B cell (primary cell): ENCODE measurements around the gene PNPLA6. TPM values are rescaled to one million over a fixed set of nuclear protein-coding genes. Genes with fewer than 3 reads are reported as not detected.
A peak's percentile ranks its signal among the peaks of the same experiment; 100 is the strongest.

Experiments used
- ATAC-seq: fragments of 200-7000 bp; cut with Tn5 transposase; one replicate; pipeline ENCODE4 v1.10.0; 2021; ENCODE audit warnings: low read depth, mild to moderate bottlenecking, moderate number of reproducible peaks, moderate library complexity
- CTCF ChIA-PET: fragments of 350-600 bp; sonication (Branson Sonifier 250); formaldehyde crosslinking; loops from one replicate; lab custom pipeline; 2021; ENCODE audit warnings: antibody characterized with exemption, inconsistent platforms; lab: Charles Lee
- POLR2A ChIA-PET: fragments of 350-600 bp; sonication (Branson Sonifier 250); formaldehyde crosslinking; loops from one replicate; lab custom pipeline; 2021; ENCODE audit warnings: antibody characterized with exemption; lab: Charles Lee
- DNase-seq: peaks from one replicate; pipeline ENCODE4 v3.0.0; 2013
- H2AFZ ChIP-seq: 2 replicates; pipeline ENCODE4 v1.6.1; 2012; ENCODE audit warnings: mild to moderate bottlenecking, low read depth, low read length; ENCODE audit not compliant: insufficient read depth, poor library complexity, severe bottlenecking
- H3K27ac ChIP-seq, 2 donors: 1 replicate in 1 of 2; 2 replicates in 1 of 2; pipeline ENCODE4 v1.5.1; 2012 to 2013; ENCODE audit warnings: low read length in 2 of 2, mild to moderate bottlenecking in 2 of 2, moderate library complexity in 1 of 2
- H3K27me3 ChIP-seq, 4 experiments: fragments of 200-600 bp in 1 of 4; sonication (generic) in 1 of 4; replicated peaks in 1 of 4; 1 replicate in 2 of 4; 2 replicates in 2 of 4; pipeline versions ENCODE4 v1.6.1 to v1.7.0; 2013 to 2016; ENCODE audit warnings: low read length in 3 of 4, mild to moderate bottlenecking in 2 of 4, mixed read lengths in 1 of 4, moderate library complexity in 1 of 4; ENCODE audit not compliant: insufficient read depth in 4 of 4, control insufficient read depth in 3 of 4; ENCODE audit errors: control extremely low read depth in 1 of 4
- H3K36me3 ChIP-seq, 2 experiments: replicated peaks in 1 of 2; 1 replicate in 1 of 2; 2 replicates in 1 of 2; pipeline versions ENCODE4 v1.6.1 to v1.7.1; 2013; ENCODE audit warnings: low read length in 1 of 2; ENCODE audit not compliant: insufficient read depth in 2 of 2, control insufficient read depth in 1 of 2; ENCODE audit errors: control extremely low read depth in 1 of 2, extremely low read depth in 1 of 2
- H3K4me1 ChIP-seq, 2 donors: fragments of 200-600 bp in 1 of 2; sonication (generic) in 1 of 2; 1 replicate in 1 of 2; 2 replicates in 1 of 2; pipeline versions ENCODE4 v1.5.1 to v1.6.1; 2013 to 2017; ENCODE audit warnings: low read length in 2 of 2; ENCODE audit not compliant: control insufficient read depth in 2 of 2, insufficient read depth in 2 of 2
- H3K4me2 ChIP-seq: replicated peaks from 2 replicates; pipeline ENCODE3; 2012; ENCODE audit warnings: mild to moderate bottlenecking, low read depth, low read length; ENCODE audit not compliant: poor library complexity, severe bottlenecking
- H3K4me3 ChIP-seq, 5 experiments: fragments of 200-600 bp in 1 of 5; sonication (generic) in 1 of 5; 1 replicate in 3 of 5; 2 replicates in 2 of 5; pipeline versions ENCODE4 v1.5.1 to v1.7.0; 2011 to 2016; ENCODE audit warnings: low read length in 4 of 5, mild to moderate bottlenecking in 4 of 5, low read depth in 2 of 5, control low read depth in 1 of 5, moderate library complexity in 1 of 5; ENCODE audit not compliant: insufficient read depth in 1 of 5; ENCODE audit errors: control extremely low read depth in 1 of 5, extremely low read depth in 1 of 5
- H3K79me2 ChIP-seq: fragments of 200-600 bp; sonication (generic); one replicate; pipeline ENCODE4 v1.6.0; 2016; ENCODE audit warnings: low read length; ENCODE audit not compliant: control insufficient read depth, insufficient read depth
- H3K9ac ChIP-seq: fragments of 200-600 bp; sonication (generic); 2 replicates; pipeline ENCODE4 v1.6.1; 2017; ENCODE audit warnings: mild to moderate bottlenecking, low read length, moderate library complexity
- H3K9me3 ChIP-seq, 3 donors: one replicate each; pipeline versions ENCODE4 v1.6.1 to v1.7.1; 2013; ENCODE audit warnings: low read length in 2 of 3; ENCODE audit not compliant: control insufficient read depth in 2 of 3, insufficient read depth in 1 of 3; ENCODE audit errors: control extremely low read depth in 1 of 3
- H4K20me1 ChIP-seq: 2 replicates; pipeline ENCODE4 v1.6.0; 2012; ENCODE audit warnings: mild to moderate bottlenecking, low read length; ENCODE audit not compliant: insufficient read depth, control insufficient read depth, poor library complexity, severe bottlenecking
- H3K27ac Mint-ChIP-seq: one replicate; pipeline ENCODE4 v1.8.0; 2021; ENCODE audit warnings: mixed read lengths
- H3K27me3 Mint-ChIP-seq: one replicate; pipeline ENCODE4 v1.8.0; 2021; ENCODE audit warnings: mixed read lengths
- H3K4me1 Mint-ChIP-seq: one replicate; pipeline ENCODE4 v1.8.0; 2021; ENCODE audit warnings: mixed read lengths
- H3K4me3 Mint-ChIP-seq: one replicate; pipeline ENCODE4 v1.8.0; 2021; ENCODE audit warnings: mixed read lengths
- H3K9me3 Mint-ChIP-seq: one replicate; pipeline ENCODE4 v1.8.0; 2022; ENCODE audit warnings: mixed read lengths; ENCODE audit not compliant: insufficient read depth
- EZH2 ChIP-seq: IDR thresholded peaks from 2 replicates; pipeline ENCODE4 v1.6.1; 2012; ENCODE audit warnings: borderline replicate concordance, low read depth, mild to moderate bottlenecking, moderate library complexity, low read length; ENCODE audit not compliant: insufficient read depth, poor library complexity, severe bottlenecking
- WGBS: methylation state at CpG from one replicate; pipeline ENCODE4 v1.1.5; 2013; ENCODE audit warnings: missing lambda C conversion rate; ENCODE audit not compliant: insufficient coverage; 5-methylcytosine and 5-hydroxymethylcytosine counted together
- intact Hi-C: fragments of 100-400 bp; cut with micrococcal nuclease; formaldehyde crosslinking; loops from one replicate; pipeline ENCODE4 v1.10.0; 2022
- polyA plus RNA-seq: library from polyadenylated mRNA; depleted of rRNA; stranded (reverse); fragments of >200 nt; gene quantifications from 2 replicates; pipeline ENCODE4 v1.2.3, GENCODE V29; 2012
- total RNA-seq, 2 donors: library from RNA; stranded (reverse); fragments of 120-200 nt in 1 of 2; gene quantifications; 1 replicate in 1 of 2; 2 replicates in 1 of 2; pipeline versions ENCODE4 v1.2.3 to v1.2.4, GENCODE V29; 2013 to 2022
- TF ChIP-seq, protein P1 (sequence below): fragments of 200-600 bp; IDR thresholded peaks from one replicate; pipeline ENCODE4 v1.8.0; 2022; ENCODE audit warnings: antibody characterized with exemption, mild to moderate bottlenecking

Gene PNPLA6
- total and polyA plus RNA-seq, 2 donors (not counting 1 experiment from before 2014, with no cell fraction given): 102 to 149 TPM

DNA sequence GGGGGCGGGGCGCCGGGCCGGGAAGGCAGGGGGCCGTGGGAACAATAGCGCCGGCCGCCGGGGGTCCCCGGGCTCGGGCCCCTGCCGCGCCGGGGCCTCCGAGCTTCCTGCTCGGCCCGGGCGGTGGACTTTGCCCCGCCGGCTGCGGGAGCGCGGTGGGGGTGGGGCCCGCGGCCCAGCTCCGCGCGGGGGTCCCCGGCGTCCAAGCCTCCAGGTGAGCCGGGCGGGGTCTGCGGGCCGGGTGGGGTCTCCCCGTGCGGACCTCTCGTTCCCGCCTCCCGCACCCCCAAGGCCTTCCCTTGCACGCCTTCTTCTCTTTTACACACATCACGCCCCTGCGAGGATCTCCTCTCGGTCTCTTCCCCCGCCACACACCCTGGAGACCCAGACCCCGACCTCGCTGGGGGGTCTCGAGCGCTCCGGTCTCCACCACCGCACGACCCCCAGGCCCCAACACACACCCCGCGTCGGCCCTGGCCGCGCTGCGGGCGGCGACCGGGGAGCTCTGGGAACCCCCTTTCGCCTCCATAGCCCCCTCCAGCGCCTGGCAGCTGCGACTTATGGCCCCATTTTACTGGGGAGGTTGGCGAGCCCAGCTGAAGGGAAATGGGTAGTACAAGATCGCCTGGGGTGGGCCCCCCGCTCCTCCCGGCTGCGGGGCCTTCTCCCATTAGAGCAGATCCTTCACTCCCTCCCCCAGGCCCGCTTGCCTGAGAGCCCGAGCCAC, 60.9 kb downstream of the PNPLA6 start:
- peaks cover 2% of the 10 kb centered on the region for H3K9me3 Mint-ChIP-seq
- intact Hi-C loops: no loop called here
- Histone ChIP-seq H3K27ac (no peak overlapping the region), H3K4me2 (peak overlapping the region; percentile 87), H3K9me3 (peaks cover 0 to 4% (median 0%) of the 10 kb centered on the region in 3 donors), H2AFZ (peak overlapping the region; percentile 81), H3K36me3 (no peaks in the 10 kb centered on the region), H3K4me1 (peaks cover 11 to 13% of the 10 kb centered on the region in 2 donors), H4K20me1 (no peaks in the 10 kb centered on the region), H3K27me3 (peaks cover 0 to 47% (median 11%) of the 10 kb centered on the region in 4 experiments), H3K9ac (peak overlapping the region; percentile 48), H3K4me3 (peak overlapping the region in 3 of 5 experiments; percentile 33 to 47 (median 33)), H3K79me2 (no peaks in the 10 kb centered on the region)
- H3K4me1 Mint-ChIP-seq: peaks cover 11% of the 10 kb centered on the region
- no peak for TF ChIP-seq EZH2
- TF ChIP-seq, protein P1, sequence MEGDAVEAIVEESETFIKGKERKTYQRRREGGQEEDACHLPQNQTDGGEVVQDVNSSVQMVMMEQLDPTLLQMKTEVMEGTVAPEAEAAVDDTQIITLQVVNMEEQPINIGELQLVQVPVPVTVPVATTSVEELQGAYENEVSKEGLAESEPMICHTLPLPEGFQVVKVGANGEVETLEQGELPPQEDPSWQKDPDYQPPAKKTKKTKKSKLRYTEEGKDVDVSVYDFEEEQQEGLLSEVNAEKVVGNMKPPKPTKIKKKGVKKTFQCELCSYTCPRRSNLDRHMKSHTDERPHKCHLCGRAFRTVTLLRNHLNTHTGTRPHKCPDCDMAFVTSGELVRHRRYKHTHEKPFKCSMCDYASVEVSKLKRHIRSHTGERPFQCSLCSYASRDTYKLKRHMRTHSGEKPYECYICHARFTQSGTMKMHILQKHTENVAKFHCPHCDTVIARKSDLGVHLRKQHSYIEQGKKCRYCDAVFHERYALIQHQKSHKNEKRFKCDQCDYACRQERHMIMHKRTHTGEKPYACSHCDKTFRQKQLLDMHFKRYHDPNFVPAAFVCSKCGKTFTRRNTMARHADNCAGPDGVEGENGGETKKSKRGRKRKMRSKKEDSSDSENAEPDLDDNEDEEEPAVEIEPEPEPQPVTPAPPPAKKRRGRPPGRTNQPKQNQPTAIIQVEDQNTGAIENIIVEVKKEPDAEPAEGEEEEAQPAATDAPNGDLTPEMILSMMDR: no peak
- CTCF ChIA-PET: interaction anchor here (1.4 to 1.5 kb wide), 2 partner anchors 28 to 325 kb away, joined by 3 to 7 read pairs; no protein-coding TSS in a partner anchor
- H3K4me3 Mint-ChIP-seq: peak overlapping the region; percentile 64
- no peak overlapping the region for H3K27ac Mint-ChIP-seq
- peaks cover 40% of the 10 kb centered on the region for H3K27me3 Mint-ChIP-seq
- peak; percentile 52 for DNase-seq
- ATAC-seq: peak; percentile 21
- 3% methylated on average over 52 of the region's 70 CpGs for WGBS
- POLR2A ChIA-PET: interaction anchor here (0.5 to 0.6 kb wide), 3 partner anchors 8 to 198 kb away, joined by 4 to 10 read pairs (median 8); no protein-coding TSS in a partner anchor

DNA sequence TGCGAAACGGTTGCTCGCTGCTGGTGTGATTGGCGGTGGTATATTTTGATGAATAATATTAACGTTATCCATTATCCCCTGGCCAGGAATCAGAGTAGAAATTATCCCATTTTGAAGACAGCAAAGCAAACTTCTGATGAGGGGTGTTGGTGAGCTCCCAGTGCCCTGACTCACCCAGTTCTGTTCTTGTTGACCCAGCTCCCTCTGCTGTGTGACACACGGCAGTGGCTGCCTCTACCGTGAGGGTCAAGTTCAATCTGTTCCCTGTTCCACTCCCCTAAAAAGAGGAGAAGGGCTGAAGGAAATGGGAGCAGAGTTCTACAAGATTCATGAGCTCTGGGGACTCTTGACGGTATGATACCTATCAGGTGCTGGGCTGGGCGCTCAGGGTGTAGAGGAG, 62.2 kb downstream of the PNPLA6 start:
- H3K27me3 ChIP-seq: peaks cover 0 to 44% (median 11%) of the 10 kb centered on the region in 4 experiments
- H3K4me1 ChIP-seq: peaks cover 11 to 13% of the 10 kb centered on the region in 2 donors
- H3K9me3 Mint-ChIP-seq: peaks cover 2% of the 10 kb centered on the region
- no peak overlapping the region for H3K4me2 ChIP-seq
- ATAC-seq (no peak), DNase-seq (no peak)
- H3K27ac Mint-ChIP-seq: no peak overlapping the region
- peaks cover 0 to 4% (median 0%) of the 10 kb centered on the region in 3 donors for H3K9me3 ChIP-seq
- peak overlapping the region; percentile 57 for H3K4me3 Mint-ChIP-seq
- peaks cover 45% of the 10 kb centered on the region for H3K27me3 Mint-ChIP-seq
- H3K36me3 ChIP-seq: no peaks in the 10 kb centered on the region
- CTCF ChIA-PET: interaction anchor here (1.4 to 1.5 kb wide), 2 partner anchors 29 kb away, joined by 4 to 7 read pairs; no protein-coding TSS in a partner anchor
- H3K9ac ChIP-seq: no peak overlapping the region
- H2AFZ ChIP-seq: no peak overlapping the region
- WGBS: 94% methylated on average over 7 of the region's 9 CpGs
- no peak overlapping the region for H3K27ac ChIP-seq
- TF ChIP-seq EZH2: no peak
- TF ChIP-seq, protein P1: no peak
- H4K20me1 ChIP-seq: no peaks in the 10 kb centered on the region
- POLR2A ChIA-PET: no interaction called here
- H3K4me3 ChIP-seq: no peak overlapping the region
- intact Hi-C loops: no loop called here
- H3K79me2 ChIP-seq: no peaks in the 10 kb centered on the region
- H3K4me1 Mint-ChIP-seq: peaks cover 11% of the 10 kb centered on the region
